NCI-H146 (cell line): ENCODE data around the gene C10orf105.

ENCODE experiments used
- DNase-seq: peaks from one replicate; lab custom pipeline; 2025; lab: John Stamatoyannopoulos, UW

Gene C10orf105

GRCh38 chr10:71737001-71737833, 17.6 kb upstream of the C10orf105 start:
- DNase-seq, result no peak

GRCh38 chr10:71736570-71736952, 17.0 kb upstream of the C10orf105 start:
- no peak for DNase-seq

GRCh38 chr10:71735709-71736569, 16.4 kb upstream of the C10orf105 start:
- no peak for DNase-seq

- no peak for DNase-seq
Measured at GRCh38 chr10:71734797-71735196, 15.2 kb upstream of the C10orf105 start.

- no peak for DNase-seq
Measured at GRCh38 chr10:71731791-71732190, 12.2 kb upstream of the C10orf105 start.

- no peak for DNase-seq
Measured at GRCh38 chr10:71729161-71729636, 9.6 kb upstream of the C10orf105 start.

- no peak for DNase-seq
Measured at GRCh38 chr10:71727738-71728737, 8.5 kb upstream of the C10orf105 start.

- no peak for DNase-seq
Measured at GRCh38 chr10:71727105-71727737, 7.6 kb upstream of the C10orf105 start.

GRCh38 chr10:71726580-71727104, 7.1 kb upstream of the C10orf105 start:
- DNase-seq, result no peak

GRCh38 chr10:71725998-71726579, 6.5 kb upstream of the C10orf105 start:
- DNase-seq, result no peak

- no peak for DNase-seq
Measured at GRCh38 chr10:71725249-71725648, 5.7 kb upstream of the C10orf105 start.

- DNase-seq, result no peak
Measured at GRCh38 chr10:71724539-71724938, 5.0 kb upstream of the C10orf105 start.

- DNase-seq, result no peak
Measured at GRCh38 chr10:71723311-71723710, 3.7 kb upstream of the C10orf105 start.

- no peak for DNase-seq
Measured at GRCh38 chr10:71722849-71723248, 3.3 kb upstream of the C10orf105 start.

GRCh38 chr10:71721313-71721712, 1.7 kb upstream of the C10orf105 start:
- no peak for DNase-seq

GRCh38 chr10:71720288-71720687, 710 bp upstream of the C10orf105 start:
- no peak for DNase-seq

GRCh38 chr10:71719042-71719441, 536 bp downstream of the C10orf105 start:
- no peak for DNase-seq

GRCh38 chr10:71718165-71718698, 1.3 kb downstream of the C10orf105 start:
- DNase-seq, result no peak

- no peak for DNase-seq
Measured at GRCh38 chr10:71717551-71717951, 2.0 kb downstream of the C10orf105 start.

GRCh38 chr10:71717056-71717455, 2.5 kb downstream of the C10orf105 start:
- DNase-seq, result no peak
